ENCODE measurements around the gene SUMO3.

- TF ChIP-seq CTCF (IDR thresholded peaks at IDR 0.05; ENCODE audit: low read depth, low read length) (no peak), EZH2phosphoT487 (IDR thresholded peaks at IDR 0.05; ENCODE audit: low read depth) (no peak)
Observed at GRCh38 chr21:44766014-44766817, 51.6 kb downstream of the SUMO3 start.

All from OCI-LY3 (cell line).